ENCODE results near the gene BUD13. TPM values are rescaled to one million over a fixed set of nuclear protein-coding genes. Genes with fewer than 3 reads are reported as not detected.

The BUD13 gene
- total RNA-seq, 1 donor from 2014 or later: 12.1 TPM

DNA sequence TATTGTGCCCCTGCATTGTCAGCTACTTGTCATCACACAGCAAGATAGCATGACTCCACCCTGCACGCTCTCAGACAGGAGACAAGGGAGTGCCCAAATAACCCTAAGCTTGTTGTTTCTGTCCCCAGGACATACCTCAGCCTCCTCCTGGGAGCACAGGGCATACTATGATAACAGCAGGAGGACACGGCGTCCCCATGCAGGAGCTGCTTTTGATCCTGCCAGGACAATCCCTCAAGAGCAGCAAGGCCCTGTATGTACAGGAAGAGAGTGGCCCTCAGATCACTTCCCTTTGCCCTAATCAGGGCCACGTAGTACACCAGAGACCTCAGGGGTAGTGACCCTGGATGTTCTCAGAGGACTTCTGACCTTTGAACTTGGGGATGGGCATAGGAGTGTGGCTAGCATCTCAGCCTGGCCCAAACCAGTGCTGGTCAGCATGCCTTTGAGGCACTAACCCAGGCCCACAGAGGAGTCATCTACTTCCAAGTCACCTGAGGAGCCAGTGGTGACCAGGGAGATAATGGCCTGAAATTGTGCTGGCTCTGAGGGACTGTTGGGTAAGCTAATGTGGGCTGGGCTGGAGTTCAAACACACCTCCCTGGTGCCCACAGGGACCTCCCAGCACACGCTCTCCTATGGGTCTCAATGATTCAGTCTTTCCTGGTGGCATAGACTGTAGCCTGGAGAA lies 41.1 kb upstream of the BUD13 start:
- no peaks in the 10 kb centered on the region for H3K36me3 ChIP-seq (ENCODE audit: control insufficient read depth, insufficient read depth, low read length)
- no peak for DNase-seq (ENCODE audit: low read depth)
- no peak for TF ChIP-seq CTCF (IDR thresholded peaks at IDR 0.05; ENCODE audit: insufficient read depth, low read length, poor library complexity, severe bottlenecking)
- H3K27me3 ChIP-seq (ENCODE audit: control insufficient read depth, insufficient read depth, low read length): no peaks in the 10 kb centered on the region
- no peak overlapping the region for H3K4me3 ChIP-seq (ENCODE audit: low read depth, low read length)

DNA sequence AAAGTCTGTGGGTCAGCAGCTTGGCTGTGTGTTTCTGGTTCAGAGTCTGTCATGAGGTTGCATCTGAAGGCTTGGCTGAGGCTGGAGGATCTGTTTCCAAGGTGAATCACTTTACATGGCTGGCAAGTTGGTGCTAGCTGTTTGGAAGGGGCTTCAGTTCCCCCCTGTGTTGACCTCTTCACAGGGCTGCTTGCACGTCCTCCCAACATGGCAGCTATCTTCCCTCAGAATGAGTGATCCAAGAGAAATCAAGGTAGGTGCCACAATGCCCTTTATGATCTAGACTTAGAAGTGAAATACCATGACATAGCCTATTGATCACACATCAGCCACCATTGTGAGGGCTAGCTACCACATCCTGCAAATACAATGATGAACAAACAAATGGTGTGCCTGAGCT lies 40.4 kb upstream of the BUD13 start:
- no peak overlapping the region for H3K4me3 ChIP-seq (ENCODE audit: low read depth, low read length)
- no peaks in the 10 kb centered on the region for H3K36me3 ChIP-seq (ENCODE audit: control insufficient read depth, insufficient read depth, low read length)
- no peaks in the 10 kb centered on the region for H3K27me3 ChIP-seq (ENCODE audit: control insufficient read depth, insufficient read depth, low read length)
- DNase-seq (ENCODE audit: low read depth): no peak
- no peak for TF ChIP-seq CTCF (IDR thresholded peaks at IDR 0.05; ENCODE audit: insufficient read depth, low read length, poor library complexity, severe bottlenecking)

- DNase-seq (ENCODE audit: low read depth): no peak
- H3K36me3 ChIP-seq (ENCODE audit: control insufficient read depth, insufficient read depth, low read length): no peaks in the 10 kb centered on the region
- H3K27me3 ChIP-seq (ENCODE audit: control insufficient read depth, insufficient read depth, low read length): no peaks in the 10 kb centered on the region
- no peak overlapping the region for H3K4me3 ChIP-seq (ENCODE audit: low read depth, low read length)
- no peak for TF ChIP-seq CTCF (IDR thresholded peaks at IDR 0.05; ENCODE audit: insufficient read depth, low read length, poor library complexity, severe bottlenecking)
Observed at GRCh38 chr11:116812109-116812508, 39.3 kb upstream of the BUD13 start.

- no peaks in the 10 kb centered on the region for H3K36me3 ChIP-seq (ENCODE audit: control insufficient read depth, insufficient read depth, low read length)
- H3K27me3 ChIP-seq (ENCODE audit: control insufficient read depth, insufficient read depth, low read length): no peaks in the 10 kb centered on the region
- no peak overlapping the region for H3K4me3 ChIP-seq (ENCODE audit: low read depth, low read length)
- no peak for TF ChIP-seq CTCF (IDR thresholded peaks at IDR 0.05; ENCODE audit: insufficient read depth, low read length, poor library complexity, severe bottlenecking)
- no peak for DNase-seq (ENCODE audit: low read depth)
Observed at GRCh38 chr11:116811194-116811593, 38.4 kb upstream of the BUD13 start.

DNA sequence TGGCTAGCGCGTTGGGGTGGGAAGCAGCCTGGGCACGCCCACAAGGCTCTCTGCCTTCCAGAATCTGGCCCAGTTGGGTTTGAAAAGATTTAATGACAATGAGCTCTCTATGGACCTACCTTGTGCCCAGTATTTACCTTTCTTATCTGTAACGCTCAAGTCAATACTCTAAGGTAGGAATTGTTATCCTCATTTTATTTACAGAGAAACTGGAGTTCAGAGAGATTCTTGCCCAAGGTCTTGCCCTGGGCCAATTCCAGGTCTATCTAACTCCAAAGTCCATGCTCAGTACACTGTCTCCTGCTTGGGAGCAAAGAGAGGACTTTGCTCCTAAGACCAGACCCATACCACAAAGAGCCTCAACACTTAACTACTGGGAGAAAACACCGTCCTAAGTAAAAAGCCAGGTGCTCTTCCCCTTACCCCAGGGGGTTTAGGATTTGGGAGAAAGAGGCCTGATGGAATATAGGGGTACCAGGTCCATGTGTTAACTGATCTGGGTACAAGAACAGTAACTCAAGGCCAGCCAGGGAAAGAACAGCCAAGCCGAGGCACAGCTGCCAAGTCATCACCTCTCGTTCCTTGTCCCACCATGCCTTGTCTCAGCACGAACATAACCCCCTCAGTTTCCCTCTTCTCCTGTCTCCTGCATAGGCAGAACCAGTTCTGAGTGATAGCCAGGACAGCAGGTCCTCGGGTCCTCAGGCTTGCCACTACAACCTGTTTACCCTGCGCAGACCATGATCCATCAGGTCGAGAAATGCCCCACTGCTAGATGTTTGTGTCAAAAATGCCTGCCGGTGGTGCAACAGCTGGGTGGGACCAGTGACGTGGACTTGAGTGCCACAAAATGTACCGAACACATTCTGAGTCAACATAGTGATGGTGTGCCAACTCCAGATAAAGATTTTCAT lies 35.7 kb upstream of the BUD13 start:
- Histone ChIP-seq H3K4me3 (ENCODE audit: low read depth, low read length) (no peak overlapping the region), H3K27me3 (ENCODE audit: control insufficient read depth, insufficient read depth, low read length) (no peaks in the 10 kb centered on the region), H3K36me3 (ENCODE audit: control insufficient read depth, insufficient read depth, low read length) (no peaks in the 10 kb centered on the region)
- no peak for TF ChIP-seq CTCF (IDR thresholded peaks at IDR 0.05; ENCODE audit: insufficient read depth, low read length, poor library complexity, severe bottlenecking)
- DNase-seq (ENCODE audit: low read depth): no peak

All from kidney epithelial cell (primary cell).